ENCODE data around the gene LRRC75B. TPM values are rescaled to one million over a fixed set of nuclear protein-coding genes. Genes with fewer than 3 reads are reported as not detected.
"Not testable (repeated sequence)": the region's sequence is repeated elsewhere in the genome, so short reads cannot be mapped to it uniquely, and the experiment has no call there.

Gene LRRC75B, protein sequence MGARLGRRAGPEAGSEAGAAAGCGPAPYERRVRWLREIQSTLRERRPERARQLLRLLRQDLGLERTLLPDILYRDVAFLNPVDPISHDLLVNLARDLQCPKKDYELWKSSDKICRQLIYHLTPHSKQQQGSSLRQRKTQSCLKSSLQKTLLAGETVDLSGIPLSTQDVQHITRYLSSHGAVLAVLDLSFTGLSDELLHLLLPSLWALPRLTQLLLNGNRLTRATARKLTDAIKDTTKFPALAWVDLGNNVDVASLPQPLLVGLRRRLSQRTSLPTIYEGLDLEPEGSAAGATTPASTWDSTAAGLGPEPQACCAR
- total RNA-seq, result 1 to 10 TPM; 1.7 to 4.8 (median 2.3) TPM
- 3.2 TPM for total RNA-seq (2013)

- H3K27ac Mint-ChIP-seq, result peak within 1 kb of the TSS in 1 of 2 donors; percentile 54
- peaks cover 0 to 6% of the 10 kb centered on the region in 2 donors for H3K4me1 Mint-ChIP-seq
- H3K27ac ChIP-seq (ENCODE audit: low read length), result no peak within 1 kb of the TSS
- H3K4me1 ChIP-seq (ENCODE audit: control insufficient read depth, insufficient read depth, low read length), result peaks cover 15% of the 10 kb centered on the region
- DNase-seq (peak; percentile 15 to 27), ATAC-seq (peak; percentile 71 to 93 (median 86))
- peaks cover 0 to 2% of the 10 kb centered on the region in 2 donors for H3K27me3 Mint-ChIP-seq (ENCODE audit: low read depth in 2 of 2)
- no peaks in the 10 kb centered on the region for H3K9me3 ChIP-seq (ENCODE audit: control insufficient read depth, insufficient read depth, low read length)
- WGBS (ENCODE audit: insufficient coverage), result 6% methylated on average over 72 of the region's 72 CpGs
- no peaks in the 10 kb centered on the region for H3K36me3 Mint-ChIP-seq
- H3K4me3 ChIP-seq (ENCODE audit: low read length), result peak within 1 kb of the TSS; percentile 31
- TF ChIP-seq, protein P1, sequence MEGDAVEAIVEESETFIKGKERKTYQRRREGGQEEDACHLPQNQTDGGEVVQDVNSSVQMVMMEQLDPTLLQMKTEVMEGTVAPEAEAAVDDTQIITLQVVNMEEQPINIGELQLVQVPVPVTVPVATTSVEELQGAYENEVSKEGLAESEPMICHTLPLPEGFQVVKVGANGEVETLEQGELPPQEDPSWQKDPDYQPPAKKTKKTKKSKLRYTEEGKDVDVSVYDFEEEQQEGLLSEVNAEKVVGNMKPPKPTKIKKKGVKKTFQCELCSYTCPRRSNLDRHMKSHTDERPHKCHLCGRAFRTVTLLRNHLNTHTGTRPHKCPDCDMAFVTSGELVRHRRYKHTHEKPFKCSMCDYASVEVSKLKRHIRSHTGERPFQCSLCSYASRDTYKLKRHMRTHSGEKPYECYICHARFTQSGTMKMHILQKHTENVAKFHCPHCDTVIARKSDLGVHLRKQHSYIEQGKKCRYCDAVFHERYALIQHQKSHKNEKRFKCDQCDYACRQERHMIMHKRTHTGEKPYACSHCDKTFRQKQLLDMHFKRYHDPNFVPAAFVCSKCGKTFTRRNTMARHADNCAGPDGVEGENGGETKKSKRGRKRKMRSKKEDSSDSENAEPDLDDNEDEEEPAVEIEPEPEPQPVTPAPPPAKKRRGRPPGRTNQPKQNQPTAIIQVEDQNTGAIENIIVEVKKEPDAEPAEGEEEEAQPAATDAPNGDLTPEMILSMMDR (IDR thresholded peaks at IDR 0.05), result no peak
- intact Hi-C loops (cut with micrococcal nuclease), result no loop called here
- peaks cover 3% of the 10 kb centered on the region for H3K27me3 ChIP-seq (ENCODE audit: control insufficient read depth, insufficient read depth, low read length)
- no peaks in the 10 kb centered on the region for H3K9me3 Mint-ChIP-seq
- H3K4me3 Mint-ChIP-seq, result peak within 1 kb of the TSS; percentile 92
- peaks cover under 1% of the 10 kb centered on the region for H3K36me3 ChIP-seq (ENCODE audit: control insufficient read depth, insufficient read depth, low read length)
Observed at GRCh38 chr22:24592851-24593558, at the start of gene LRRC75B. TSS of gene LRRC75B (minus strand) at chr22:24593073. CDS start at chr22:24593039, 34 bp downstream.

DNA sequence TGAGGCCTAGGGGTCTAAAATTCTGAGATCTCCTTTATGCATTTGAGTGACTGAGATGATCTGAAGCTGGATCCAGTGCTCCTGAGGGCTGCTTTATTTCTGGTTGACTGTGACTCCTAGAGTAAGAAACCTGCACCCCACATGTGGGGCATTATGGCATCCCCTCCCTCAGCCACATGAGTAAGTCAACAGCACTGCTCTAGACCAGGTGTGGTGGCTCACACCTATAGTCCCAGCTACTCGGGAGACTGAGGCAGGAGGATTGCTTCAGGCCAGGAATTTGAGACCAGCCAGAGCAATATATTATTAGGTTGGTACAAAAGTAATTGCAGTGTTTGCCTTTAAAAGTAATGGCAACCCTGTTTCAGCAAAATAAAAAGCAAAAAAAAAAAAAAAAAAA is 49.4 kb upstream of the LRRC75B start:
- H3K4me1 Mint-ChIP-seq; H3K27ac Mint-ChIP-seq; DNase-seq; H3K27me3 ChIP-seq (ENCODE audit: control insufficient read depth, insufficient read depth, low read length); H3K36me3 Mint-ChIP-seq; H3K27me3 Mint-ChIP-seq (ENCODE audit: low read depth in 2 of 2); intact Hi-C loops (cut with micrococcal nuclease); H3K9me3 Mint-ChIP-seq; ATAC-seq; H3K4me3 Mint-ChIP-seq; H3K36me3 ChIP-seq (ENCODE audit: control insufficient read depth, insufficient read depth, low read length); H3K4me3 ChIP-seq (ENCODE audit: low read length); H3K27ac ChIP-seq (ENCODE audit: low read length); H3K9me3 ChIP-seq (ENCODE audit: control insufficient read depth, insufficient read depth, low read length); H3K4me1 ChIP-seq (ENCODE audit: control insufficient read depth, insufficient read depth, low read length): not testable (repeated sequence)
- WGBS (ENCODE audit: insufficient coverage), result 80% methylated on average over 1 of the region's 1 CpG

GRCh38 chr22:24636513-24636912 is 43.6 kb upstream of the LRRC75B start:
- H3K9me3 Mint-ChIP-seq; H3K27me3 Mint-ChIP-seq (ENCODE audit: low read depth in 2 of 2); H3K36me3 ChIP-seq (ENCODE audit: control insufficient read depth, insufficient read depth, low read length); H3K4me3 ChIP-seq (ENCODE audit: low read length); ATAC-seq; DNase-seq; H3K36me3 Mint-ChIP-seq; H3K27ac Mint-ChIP-seq; intact Hi-C loops (cut with micrococcal nuclease); H3K9me3 ChIP-seq (ENCODE audit: control insufficient read depth, insufficient read depth, low read length); H3K27ac ChIP-seq (ENCODE audit: low read length); H3K27me3 ChIP-seq (ENCODE audit: control insufficient read depth, insufficient read depth, low read length): not testable (repeated sequence)
- peak overlapping the region; percentile 13 for H3K4me3 Mint-ChIP-seq
- peaks cover 23% of the 10 kb centered on the region for H3K4me1 ChIP-seq (ENCODE audit: control insufficient read depth, insufficient read depth, low read length)
- H3K4me1 Mint-ChIP-seq, result peaks cover 9 to 21% of the 10 kb centered on the region in 2 donors
- 87% methylated on average over 3 of the region's 3 CpGs for WGBS (ENCODE audit: insufficient coverage)

DNA sequence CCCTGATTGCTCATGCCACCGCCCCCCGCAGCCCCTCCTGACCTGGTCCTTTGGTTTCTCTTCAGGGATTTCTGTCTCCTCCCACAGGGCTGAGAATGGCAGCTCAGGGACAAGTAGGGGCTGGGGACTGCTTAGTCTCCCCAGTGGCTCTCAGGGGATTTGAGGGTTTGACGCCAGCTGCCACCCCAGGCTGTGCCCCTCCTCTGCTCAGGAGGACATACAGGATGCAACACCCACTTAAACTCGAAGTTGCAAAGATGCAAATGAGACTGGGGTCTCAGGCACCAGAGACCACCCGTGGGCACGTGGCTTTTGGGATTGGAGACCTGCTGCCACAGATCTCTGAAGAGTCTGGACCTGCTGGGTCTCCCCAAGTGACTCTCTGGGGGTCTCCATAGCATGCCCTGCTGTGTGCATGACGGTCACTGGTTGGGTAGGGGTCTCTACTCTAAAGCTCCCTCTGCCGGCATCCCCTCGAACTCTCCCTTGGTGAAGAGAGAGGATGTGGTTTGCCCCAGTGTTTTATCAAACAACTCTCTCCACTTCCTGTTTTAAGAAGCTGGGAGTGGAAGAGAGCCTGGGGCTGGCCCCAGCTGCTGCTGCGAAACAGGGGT is 42.0 kb upstream of the LRRC75B start:
- ATAC-seq; H3K36me3 Mint-ChIP-seq; H3K4me3 ChIP-seq (ENCODE audit: low read length); H3K9me3 Mint-ChIP-seq; intact Hi-C loops (cut with micrococcal nuclease); H3K9me3 ChIP-seq (ENCODE audit: control insufficient read depth, insufficient read depth, low read length); H3K36me3 ChIP-seq (ENCODE audit: control insufficient read depth, insufficient read depth, low read length); H3K27me3 Mint-ChIP-seq (ENCODE audit: low read depth in 2 of 2); H3K27me3 ChIP-seq (ENCODE audit: control insufficient read depth, insufficient read depth, low read length); H3K27ac ChIP-seq (ENCODE audit: low read length): not testable (repeated sequence)
- Mint-ChIP-seq H3K4me1 (peaks cover 9 to 21% of the 10 kb centered on the region in 2 donors), H3K4me3 (peak overlapping the region; percentile 6), H3K27ac (peak overlapping the region in 1 of 2 donors; percentile 40)
- H3K4me1 ChIP-seq (ENCODE audit: control insufficient read depth, insufficient read depth, low read length), result peaks cover 23% of the 10 kb centered on the region
- DNase-seq, result peak in 1 of 2 donors; percentile 15
- WGBS (ENCODE audit: insufficient coverage), result 22% methylated on average over 6 of the region's 10 CpGs

- H3K27ac ChIP-seq (ENCODE audit: low read length), result not testable (repeated sequence)
Observed at GRCh38 chr22:24633231-24634023, 40.6 kb upstream of the LRRC75B start.

GRCh38 chr22:24632642-24633041 is 39.8 kb upstream of the LRRC75B start:
- H3K27me3 Mint-ChIP-seq (ENCODE audit: low read depth in 2 of 2); H3K27ac ChIP-seq (ENCODE audit: low read length); H3K9me3 ChIP-seq (ENCODE audit: control insufficient read depth, insufficient read depth, low read length); H3K27ac Mint-ChIP-seq; intact Hi-C loops (cut with micrococcal nuclease); H3K27me3 ChIP-seq (ENCODE audit: control insufficient read depth, insufficient read depth, low read length); H3K4me3 ChIP-seq (ENCODE audit: low read length); H3K9me3 Mint-ChIP-seq; ATAC-seq; DNase-seq; H3K4me3 Mint-ChIP-seq; H3K36me3 ChIP-seq (ENCODE audit: control insufficient read depth, insufficient read depth, low read length); H3K36me3 Mint-ChIP-seq: not testable (repeated sequence)
- peaks cover 9 to 21% of the 10 kb centered on the region in 2 donors for H3K4me1 Mint-ChIP-seq
- peaks cover 23% of the 10 kb centered on the region for H3K4me1 ChIP-seq (ENCODE audit: control insufficient read depth, insufficient read depth, low read length)
- 56% methylated on average over 7 of the region's 13 CpGs for WGBS (ENCODE audit: insufficient coverage)

More at GRCh38 chr22:24633231-24634023, 40.6 kb upstream of the LRRC75B start:
- H3K9me3 Mint-ChIP-seq; H3K27me3 ChIP-seq (ENCODE audit: control insufficient read depth, insufficient read depth, low read length); DNase-seq; H3K27me3 Mint-ChIP-seq (ENCODE audit: low read depth in 2 of 2); H3K4me3 ChIP-seq (ENCODE audit: low read length); H3K36me3 Mint-ChIP-seq; H3K9me3 ChIP-seq (ENCODE audit: control insufficient read depth, insufficient read depth, low read length); H3K4me3 Mint-ChIP-seq; H3K36me3 ChIP-seq (ENCODE audit: control insufficient read depth, insufficient read depth, low read length); intact Hi-C loops (cut with micrococcal nuclease); ATAC-seq: not testable (repeated sequence)
- H3K27ac Mint-ChIP-seq, result peak overlapping the region in 1 of 2 donors; percentile 21
- peaks cover 23% of the 10 kb centered on the region for H3K4me1 ChIP-seq (ENCODE audit: control insufficient read depth, insufficient read depth, low read length)
- peaks cover 9 to 21% of the 10 kb centered on the region in 2 donors for H3K4me1 Mint-ChIP-seq
- WGBS (ENCODE audit: insufficient coverage), result 70% methylated on average over 15 of the region's 16 CpGs
